Upper lobe of right lung (tissue), 1 donor: ENCODE data around the gene SHE. TPM values are rescaled to one million over a fixed set of nuclear protein-coding genes. Genes with fewer than 3 reads are reported as not detected.

ENCODE experiments used
- ATAC-seq: fragments of 200-7000 bp; cut with Tn5 transposase; one replicate; pipeline ENCODE4 v1.9.1; 2020; ENCODE audit warnings: mild to moderate bottlenecking, moderate library complexity
- DNase-seq: peaks from one replicate; pipeline ENCODE4 v3.0.0-alpha.2; 2020
- H3K27ac ChIP-seq: fragments of 200-600 bp; one replicate; pipeline ENCODE4 v1.8.0; 2022
- H3K27me3 ChIP-seq: fragments of 200-600 bp; one replicate; pipeline ENCODE4 v1.8.0; 2022; ENCODE audit warnings: mild to moderate bottlenecking
- H3K36me3 ChIP-seq: fragments of 200-600 bp; one replicate; pipeline ENCODE4 v1.8.0; 2022
- H3K4me1 ChIP-seq: fragments of 200-600 bp; one replicate; pipeline ENCODE4 v1.8.0; 2022
- H3K4me3 ChIP-seq: fragments of 200-600 bp; one replicate; pipeline ENCODE4 v1.8.0; 2022; ENCODE audit warnings: mild to moderate bottlenecking
- H3K9me3 ChIP-seq: fragments of 200-600 bp; one replicate; pipeline ENCODE4 v1.8.0; 2022
- intact Hi-C: fragments of 100-400 bp; cut with DNase I; formaldehyde crosslinking; loops from one replicate; pipeline ENCODE4 v1.11.0; 2022
- total RNA-seq: library from RNA; stranded (reverse); fragmentation: NEBNext Ultra II Directional; extraction: Animal tissue kit (Norgen Biotek cat#: 25700); gene quantifications from one replicate; pipeline ENCODE4 v1.2.1, GENCODE V29; 2021
- TF ChIP-seq, protein P1 (sequence below): fragments of 200-600 bp; IDR thresholded peaks from one replicate; pipeline ENCODE4 v1.8.0; 2022; ENCODE audit warnings: antibody characterized with exemption
- donor health status: DM: no; HTN: yes; CAD: no; lungs with severe emphysema.

Gene SHE
- total RNA-seq, 1 donor from 2014 or later, result 48.3 TPM

DNA sequence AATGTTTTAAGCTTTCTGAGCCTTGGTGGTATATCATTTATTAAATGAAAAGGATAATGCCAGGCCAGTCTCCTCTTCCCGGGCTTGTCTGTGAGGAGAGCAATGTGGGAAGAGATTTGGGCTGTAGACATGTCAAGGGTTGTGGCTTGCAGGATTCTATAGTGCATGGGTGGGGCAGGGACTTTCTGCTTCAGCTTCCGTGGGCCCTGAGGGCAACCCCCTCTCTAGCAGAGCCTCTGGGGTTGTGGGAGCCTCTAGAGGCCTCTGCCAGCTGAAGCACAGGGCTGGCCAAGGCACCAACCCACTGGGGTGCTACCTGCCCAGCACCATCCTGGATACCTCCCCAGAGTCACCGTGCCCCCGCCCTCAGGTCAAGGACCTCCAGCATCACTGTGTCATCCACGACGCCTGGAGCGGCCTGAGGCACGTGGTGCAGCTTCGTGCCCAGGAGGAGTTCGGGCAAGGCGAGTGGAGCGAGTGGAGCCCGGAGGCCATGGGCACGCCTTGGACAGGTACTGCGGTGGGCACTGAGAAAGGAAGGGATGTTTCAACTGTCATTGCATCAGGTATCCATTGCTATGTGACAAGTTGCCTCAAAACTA is 66.5 kb downstream of the SHE start:
- intact Hi-C loops, result no loop called here
- ATAC-seq, result no peak
- H3K4me1 ChIP-seq, result peaks cover 31% of the 10 kb centered on the region
- no peak for DNase-seq
- no peaks in the 10 kb centered on the region for H3K9me3 ChIP-seq
- TF ChIP-seq, protein P1, sequence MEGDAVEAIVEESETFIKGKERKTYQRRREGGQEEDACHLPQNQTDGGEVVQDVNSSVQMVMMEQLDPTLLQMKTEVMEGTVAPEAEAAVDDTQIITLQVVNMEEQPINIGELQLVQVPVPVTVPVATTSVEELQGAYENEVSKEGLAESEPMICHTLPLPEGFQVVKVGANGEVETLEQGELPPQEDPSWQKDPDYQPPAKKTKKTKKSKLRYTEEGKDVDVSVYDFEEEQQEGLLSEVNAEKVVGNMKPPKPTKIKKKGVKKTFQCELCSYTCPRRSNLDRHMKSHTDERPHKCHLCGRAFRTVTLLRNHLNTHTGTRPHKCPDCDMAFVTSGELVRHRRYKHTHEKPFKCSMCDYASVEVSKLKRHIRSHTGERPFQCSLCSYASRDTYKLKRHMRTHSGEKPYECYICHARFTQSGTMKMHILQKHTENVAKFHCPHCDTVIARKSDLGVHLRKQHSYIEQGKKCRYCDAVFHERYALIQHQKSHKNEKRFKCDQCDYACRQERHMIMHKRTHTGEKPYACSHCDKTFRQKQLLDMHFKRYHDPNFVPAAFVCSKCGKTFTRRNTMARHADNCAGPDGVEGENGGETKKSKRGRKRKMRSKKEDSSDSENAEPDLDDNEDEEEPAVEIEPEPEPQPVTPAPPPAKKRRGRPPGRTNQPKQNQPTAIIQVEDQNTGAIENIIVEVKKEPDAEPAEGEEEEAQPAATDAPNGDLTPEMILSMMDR, result no peak
- H3K27ac ChIP-seq, result peak overlapping the region; percentile 80
- no peak overlapping the region for H3K4me3 ChIP-seq
- H3K27me3 ChIP-seq, result no peaks in the 10 kb centered on the region
- peaks cover 58% of the 10 kb centered on the region for H3K36me3 ChIP-seq

DNA sequence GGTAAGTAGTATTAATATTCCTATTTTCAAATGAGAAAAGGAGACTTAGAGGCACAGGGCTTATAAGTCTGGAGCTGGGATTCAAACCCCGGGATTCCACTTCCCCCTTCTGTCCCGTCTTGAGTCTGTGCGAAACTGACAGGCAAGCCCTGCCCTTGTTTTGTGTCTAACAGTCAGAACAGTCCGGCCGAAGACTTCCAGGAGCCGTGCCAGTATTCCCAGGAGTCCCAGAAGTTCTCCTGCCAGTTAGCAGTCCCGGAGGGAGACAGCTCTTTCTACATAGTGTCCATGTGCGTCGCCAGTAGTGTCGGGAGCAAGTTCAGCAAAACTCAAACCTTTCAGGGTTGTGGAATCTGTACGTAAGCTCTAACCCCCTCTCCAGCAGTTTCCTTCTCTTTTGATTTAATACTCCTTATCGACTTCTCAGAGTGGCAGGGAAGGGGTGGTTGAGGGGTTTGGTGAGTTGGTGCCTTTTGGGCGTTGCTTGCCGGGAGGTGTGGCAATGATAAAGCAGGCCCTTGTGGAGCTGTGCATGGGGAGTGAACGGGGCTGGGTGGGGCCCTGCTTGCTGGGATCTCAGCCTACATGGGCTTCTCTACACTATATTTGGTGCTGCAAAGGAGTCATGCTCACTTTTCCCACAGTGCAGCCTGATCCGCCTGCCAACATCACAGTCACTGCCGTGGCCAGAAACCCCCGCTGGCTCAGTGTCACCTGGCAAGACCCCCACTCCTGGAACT is 67.7 kb downstream of the SHE start:
- peaks cover 25% of the 10 kb centered on the region for H3K4me1 ChIP-seq
- DNase-seq, result peak; percentile 75
- peak overlapping the region; percentile 5 for H3K4me3 ChIP-seq
- intact Hi-C loops, result no loop called here
- peak; percentile 61 for ATAC-seq
- TF ChIP-seq, protein P1, result no peak
- H3K27ac ChIP-seq, result peak overlapping the region; percentile 80
- H3K36me3 ChIP-seq, result peaks cover 66% of the 10 kb centered on the region
- no peaks in the 10 kb centered on the region for H3K27me3 ChIP-seq
- H3K9me3 ChIP-seq, result no peaks in the 10 kb centered on the region

DNA sequence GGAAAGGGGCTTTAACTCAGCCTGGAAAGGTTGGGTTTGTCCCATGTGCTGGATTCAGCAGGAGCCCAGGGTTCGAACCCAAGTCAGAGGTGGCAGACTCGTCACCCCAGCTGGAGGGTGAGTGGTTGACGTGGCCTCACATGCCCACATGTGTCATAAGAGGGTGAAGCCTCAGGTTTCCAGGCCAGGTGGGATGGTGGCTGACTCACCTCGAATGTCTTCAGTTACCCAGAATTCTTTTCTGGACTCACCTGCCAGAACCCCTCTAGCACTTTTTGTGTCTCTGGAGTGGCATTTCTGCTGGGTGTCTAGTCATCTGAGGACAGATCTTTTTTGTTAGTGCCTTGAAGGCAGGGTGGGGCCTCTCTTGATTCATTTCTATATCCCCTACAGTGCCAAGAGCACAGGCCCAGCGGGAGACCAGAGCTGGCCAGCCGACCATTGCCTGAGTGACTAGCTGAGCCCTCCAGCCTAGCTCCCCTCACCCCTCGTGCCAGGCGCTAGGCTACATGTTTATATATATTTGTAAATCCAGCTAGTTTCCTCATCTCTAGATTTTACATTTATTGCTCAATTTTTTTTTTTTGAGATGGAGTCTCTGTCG is 68.9 kb downstream of the SHE start:
- Histone ChIP-seq H3K4me1 (peaks cover 35% of the 10 kb centered on the region), H3K27ac (peak overlapping the region; percentile 80)
- intact Hi-C loops, result no loop called here

DNA sequence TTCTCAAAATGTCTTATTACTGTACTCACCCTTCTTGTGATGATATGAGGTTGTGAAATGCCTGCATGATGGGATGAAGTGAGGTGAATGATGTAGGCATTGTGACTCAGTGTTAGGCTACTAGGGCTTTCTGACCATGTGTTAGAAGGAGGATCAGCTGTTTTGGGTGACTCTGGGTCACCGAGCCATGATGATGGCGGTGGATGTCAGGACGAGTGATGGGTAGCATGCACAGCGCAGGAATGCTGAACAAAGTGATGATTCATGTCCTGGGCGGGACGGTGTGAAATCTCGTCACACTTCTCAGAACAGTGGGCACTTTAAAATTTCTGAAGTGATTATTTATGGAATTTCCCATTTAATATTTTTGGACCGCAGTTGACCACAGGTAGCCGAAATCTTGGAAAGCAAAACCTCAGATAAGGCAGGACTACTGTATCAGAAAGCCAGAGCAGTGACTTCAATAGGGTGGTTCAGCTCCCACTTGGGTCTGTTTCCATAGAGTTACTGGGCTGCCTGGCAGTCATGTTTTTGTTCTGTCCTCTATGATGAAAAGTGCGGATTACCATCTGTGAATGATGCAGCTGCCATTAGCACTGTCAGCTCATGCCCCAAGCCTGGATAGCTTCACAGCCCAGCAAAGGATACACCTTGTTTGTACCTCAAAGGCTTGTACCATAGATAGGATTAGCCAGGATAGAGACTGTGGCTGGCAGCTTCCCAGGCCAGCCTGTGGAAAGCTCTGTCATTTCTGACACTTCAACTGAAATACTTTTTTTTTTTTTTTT is 70.4 kb downstream of the SHE start:
- Histone ChIP-seq H3K9me3 (no peaks in the 10 kb centered on the region), H3K27me3 (no peaks in the 10 kb centered on the region), H3K4me1 (peaks cover 49% of the 10 kb centered on the region), H3K4me3 (no peak overlapping the region), H3K36me3 (peaks cover 51% of the 10 kb centered on the region), H3K27ac (peak overlapping the region; percentile 30)
- intact Hi-C loops, result no loop called here
- no peak for DNase-seq
- ATAC-seq, result peak; percentile 3
- TF ChIP-seq, protein P1, result no peak

More for the DNA sequence above, 68.9 kb downstream of the SHE start:
- DNase-seq (no peak), ATAC-seq (peak; percentile 19)
- no peak overlapping the region for H3K4me3 ChIP-seq
- H3K27me3 ChIP-seq, result no peaks in the 10 kb centered on the region
- peaks cover 65% of the 10 kb centered on the region for H3K36me3 ChIP-seq
- no peaks in the 10 kb centered on the region for H3K9me3 ChIP-seq
- TF ChIP-seq, protein P1, result no peak

DNA sequence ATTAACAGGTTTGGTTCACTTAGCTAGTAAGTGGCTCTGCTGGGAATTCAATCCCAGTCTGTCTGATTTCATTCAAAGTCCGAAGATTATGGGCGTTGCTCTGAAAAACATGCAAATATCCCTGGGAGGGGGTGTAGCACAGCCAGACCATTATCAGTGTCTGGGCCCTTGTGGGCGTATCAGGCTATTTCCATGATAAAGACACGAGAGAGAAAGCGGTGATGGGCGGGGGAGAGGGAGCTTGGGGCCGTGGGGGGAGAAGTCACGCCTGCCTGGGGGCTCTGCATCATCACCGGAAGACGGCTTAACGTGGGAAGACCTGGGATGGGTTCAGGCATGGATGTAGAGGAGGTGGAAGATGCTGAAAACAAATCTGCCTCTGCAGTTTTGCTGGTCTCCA is 71.3 kb downstream of the SHE start:
- Histone ChIP-seq H3K4me1 (peaks cover 56% of the 10 kb centered on the region), H3K27ac (no peak overlapping the region)

More for the DNA sequence above, 71.3 kb downstream of the SHE start:
- TF ChIP-seq, protein P1, result no peak
- no peaks in the 10 kb centered on the region for H3K9me3 ChIP-seq
- ATAC-seq, result no peak
- no peaks in the 10 kb centered on the region for H3K27me3 ChIP-seq
- no peak for DNase-seq
- H3K4me3 ChIP-seq, result no peak overlapping the region
- H3K36me3 ChIP-seq, result peaks cover 42% of the 10 kb centered on the region
- intact Hi-C loops, result no loop called here
